H1 (cell line): ENCODE measurements around the gene SUGP2. TPM values are rescaled to one million over a fixed set of nuclear protein-coding genes. Genes with fewer than 3 reads are reported as not detected.

Source experiments
- CBX5 ChIP-seq: fragments of 300-800, 300-1000 bp; sonication (generic); IDR thresholded peaks from 2 replicates; pipeline ENCODE4 v1.7.1; 2016; ENCODE audit warnings: antibody characterized with exemption, low read length, low read depth
- CTCF ChIP-seq, 3 experiments: IDR thresholded peaks; 1 replicate in 2 of 3; 2 replicates in 1 of 3; pipeline versions ENCODE4 v1.5.1 to v1.6.1; 2011; ENCODE audit warnings: low read length in 3 of 3, mild to moderate bottlenecking in 3 of 3, inconsistent platforms in 2 of 3, low read depth in 1 of 3, moderate library complexity in 1 of 3; ENCODE audit not compliant: insufficient read depth in 1 of 3; ENCODE audit errors: control extremely low read depth in 1 of 3
- EZH2 ChIP-seq: fragments of 200-600 bp; sonication (generic); IDR thresholded peaks from 2 replicates; pipeline ENCODE4 v1.7.1; 2012; ENCODE audit warnings: low read depth, mild to moderate bottlenecking, moderate library complexity, low read length, inconsistent platforms; ENCODE audit not compliant: severe bottlenecking
- KDM5A ChIP-seq: fragments of 200-600 bp; IDR thresholded peaks from 2 replicates; pipeline ENCODE4 v1.7.1; 2012; ENCODE audit warnings: mild to moderate bottlenecking, low read length, inconsistent platforms, mixed read lengths
- POLR2A ChIP-seq, 2 experiments: IDR thresholded peaks; 1 replicate in 1 of 2; 2 replicates in 1 of 2; pipeline ENCODE4 v1.6.1; 2011; ENCODE audit warnings: low read depth in 2 of 2, low read length in 2 of 2, mild to moderate bottlenecking in 2 of 2; ENCODE audit errors: control extremely low read depth in 1 of 2
- polyA plus RNA-seq, 7 experiments: library from polyadenylated mRNA; depleted of rRNA in 3 of 7; stranded (reverse) in 5 of 7; unstranded in 2 of 7; fragments of >200 nt in 5 of 7; fragments of 200-250 nt in 2 of 7; gene quantifications; 1 replicate in 5 of 7; 2 replicates in 1 of 7; 4 replicates in 1 of 7; pipeline versions ENCODE4 v1.2.1 to v1.2.3, GENCODE V29; 2011 to 2013; ENCODE audit warnings: missing spikeins in 2 of 7, mixed read lengths in 2 of 7
- total RNA-seq: library from RNA; stranded (reverse); fragmentation: NEBNext Ultra II Directional; extraction: Animal tissue kit (Norgen Biotek cat#: 25700); gene quantifications from 2 replicates; pipeline ENCODE4 v1.2.1, GENCODE V29; 2021

Gene SUGP2
- total and polyA plus RNA-seq, 2 of the 8 experiments (the other 6 are each of a cell fraction or from before 2014, with no cell fraction given) = 57.7 to 114 TPM

DNA sequence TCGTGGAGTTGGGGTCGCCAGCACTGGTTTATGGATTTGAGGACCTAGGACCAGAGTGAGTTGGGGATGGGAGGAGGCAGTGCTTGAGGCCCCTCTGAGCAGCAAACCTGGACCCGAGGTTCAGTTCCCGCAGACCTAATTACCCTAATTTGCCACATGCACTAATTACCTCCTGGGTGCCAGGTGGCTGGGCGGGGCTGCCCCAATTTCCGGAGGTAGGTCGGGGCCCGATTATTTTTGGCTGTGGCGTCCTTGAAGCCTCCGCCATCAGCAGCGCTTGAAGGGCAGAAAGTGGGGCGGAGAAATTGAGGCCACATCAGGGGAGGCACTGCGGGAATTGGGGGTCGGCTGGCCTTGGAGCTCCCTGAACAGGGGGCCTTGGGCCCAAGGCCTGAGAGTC lies 86.4 kb downstream of the SUGP2 start (continued):
- TF ChIP-seq CTCF (IDR thresholded peaks at IDR 0.05; ENCODE audit: control extremely low read depth in 1 of 3, insufficient read depth in 1 of 3, low read depth in 1 of 3, low read length in 3 of 3) (no peak), POLR2A (IDR thresholded peaks at IDR 0.05; ENCODE audit: control extremely low read depth in 1 of 2, low read depth in 2 of 2, low read length in 2 of 2) (no peak), CBX5 (no peak), KDM5A (no peak), EZH2 (no peak)
